HEK293 (cell line): ENCODE measurements around the gene SLC35E1.

ENCODE experiments used
- EGR2 ChIP-seq: fragments of 450-650 bp; formaldehyde crosslinking; IDR thresholded peaks from 2 replicates; pipeline ENCODE4 v1.5.1; 2016; ENCODE audit warnings: low read depth, missing biosample characterization, missing genetic modification characterization
- KLF8 ChIP-seq: fragments of 450-650 bp; formaldehyde crosslinking; IDR thresholded peaks from 2 replicates; pipeline ENCODE4 v1.5.1; 2016; ENCODE audit warnings: missing biosample characterization, missing genetic modification characterization
- KLF9 ChIP-seq: fragments of 450-650 bp; formaldehyde crosslinking; IDR thresholded peaks from 2 replicates; pipeline ENCODE4 v1.5.1; 2016; ENCODE audit warnings: missing biosample characterization, missing genetic modification characterization, low read depth
- PATZ1 ChIP-seq: fragments of 450-650 bp; formaldehyde crosslinking; IDR thresholded peaks from 2 replicates; pipeline ENCODE4 v1.5.1; 2016; ENCODE audit warnings: missing biosample characterization, missing genetic modification characterization
- PRDM1 ChIP-seq: fragments of 450-650 bp; formaldehyde crosslinking; IDR thresholded peaks from 2 replicates; pipeline ENCODE4; 2016; ENCODE audit warnings: missing biosample characterization, missing genetic modification characterization
- REST ChIP-seq: fragments of 450-650 bp; formaldehyde crosslinking; IDR thresholded peaks from 2 replicates; pipeline ENCODE4 v1.5.1; 2016; ENCODE audit warnings: missing biosample characterization, missing genetic modification characterization
- SETDB1 ChIP-seq: IDR thresholded peaks from one replicate; pipeline ENCODE4 v1.6.1; 2017; ENCODE audit warnings: mild to moderate bottlenecking, low read length, moderate library complexity, mixed read lengths; ENCODE audit not compliant: insufficient read length
- SP3 ChIP-seq: fragments of 450-650 bp; formaldehyde crosslinking; IDR thresholded peaks from 2 replicates; pipeline ENCODE4 v1.5.1; 2016; ENCODE audit warnings: missing biosample characterization, missing genetic modification characterization
- TRIM28 ChIP-seq: IDR thresholded peaks from 2 replicates; pipeline ENCODE4 v1.6.1; 2011; ENCODE audit warnings: low read length, control low read depth, borderline replicate concordance
- YY2 ChIP-seq: fragments of 450-650 bp; formaldehyde crosslinking; IDR thresholded peaks from 2 replicates; pipeline ENCODE4 v1.5.1; 2016; ENCODE audit warnings: missing biosample characterization, missing genetic modification characterization
- ZBTB1 ChIP-seq: fragments of 450-650 bp; formaldehyde crosslinking; IDR thresholded peaks from 2 replicates; pipeline ENCODE4 v1.5.1; 2016; ENCODE audit warnings: missing biosample characterization, missing genetic modification characterization
- ZFP37 ChIP-seq: fragments of 450-650 bp; formaldehyde crosslinking; IDR thresholded peaks from 2 replicates; pipeline ENCODE4 v1.5.1; 2016; ENCODE audit warnings: missing biosample characterization, missing genetic modification characterization
- ZNF138 ChIP-seq: fragments of 450-650 bp; formaldehyde crosslinking; IDR thresholded peaks from 2 replicates; pipeline ENCODE4 v1.5.1; 2016; ENCODE audit warnings: missing biosample characterization, missing genetic modification characterization, borderline replicate concordance
- ZNF18 ChIP-seq: fragments of 450-650 bp; formaldehyde crosslinking; IDR thresholded peaks from 2 replicates; pipeline ENCODE4 v1.5.1; 2016; ENCODE audit warnings: missing biosample characterization, missing genetic modification characterization
- ZNF19 ChIP-seq: fragments of 450-650 bp; formaldehyde crosslinking; IDR thresholded peaks from 2 replicates; pipeline ENCODE4; 2016; ENCODE audit warnings: missing biosample characterization, missing genetic modification characterization, low read depth
- ZNF239 ChIP-seq: fragments of 450-650 bp; formaldehyde crosslinking; IDR thresholded peaks from 2 replicates; pipeline ENCODE4 v1.5.1; 2016; ENCODE audit warnings: missing biosample characterization, missing genetic modification characterization
- ZNF292 ChIP-seq: fragments of 450-650 bp; formaldehyde crosslinking; IDR thresholded peaks from 2 replicates; pipeline ENCODE4 v1.5.1; 2016; ENCODE audit warnings: low read depth, missing biosample characterization, missing genetic modification characterization, borderline replicate concordance
- ZNF311 ChIP-seq: fragments of 450-650 bp; formaldehyde crosslinking; IDR thresholded peaks from 2 replicates; pipeline ENCODE4 v1.5.1; 2017; ENCODE audit warnings: missing biosample characterization, missing genetic modification characterization, borderline replicate concordance
- ZNF350 ChIP-seq: fragments of 450-650 bp; formaldehyde crosslinking; IDR thresholded peaks from 2 replicates; pipeline ENCODE4 v1.5.0; 2017; ENCODE audit warnings: missing biosample characterization, mild to moderate bottlenecking, missing genetic modification characterization
- ZNF366 ChIP-seq: fragments of 450-650 bp; formaldehyde crosslinking; conservative IDR thresholded peaks from 2 replicates; pipeline ENCODE4 v1.5.1; 2016; ENCODE audit warnings: missing biosample characterization, missing genetic modification characterization
- ZNF37A ChIP-seq: fragments of 450-650 bp; IDR thresholded peaks from 2 replicates; pipeline ENCODE4 v1.5.1; 2018; ENCODE audit warnings: missing biosample characterization, missing genetic modification characterization
- ZNF394 ChIP-seq: fragments of 450-650 bp; formaldehyde crosslinking; IDR thresholded peaks from 2 replicates; pipeline ENCODE4 v1.5.1; 2016; ENCODE audit warnings: missing biosample characterization, missing genetic modification characterization, mild to moderate bottlenecking, moderate library complexity, borderline replicate concordance
- ZNF501 ChIP-seq: fragments of 450-650 bp; formaldehyde crosslinking; IDR thresholded peaks from 2 replicates; pipeline ENCODE4 v1.5.1; 2016; ENCODE audit warnings: missing biosample characterization, missing genetic modification characterization
- ZNF529 ChIP-seq: fragments of 450-650 bp; formaldehyde crosslinking; IDR thresholded peaks from 2 replicates; pipeline ENCODE4 v1.5.1; 2017; ENCODE audit warnings: missing genetic modification characterization, missing biosample characterization; ENCODE audit not compliant: insufficient replicate concordance
- ZNF600 ChIP-seq: fragments of 450-650 bp; formaldehyde crosslinking; IDR thresholded peaks from 2 replicates; pipeline ENCODE4 v1.5.1; 2016; ENCODE audit warnings: missing biosample characterization, missing genetic modification characterization
- ZNF664 ChIP-seq: fragments of 450-650 bp; formaldehyde crosslinking; IDR thresholded peaks from 2 replicates; pipeline ENCODE4 v1.5.1; 2016; ENCODE audit warnings: missing biosample characterization, missing genetic modification characterization
- ZNF76 ChIP-seq: fragments of 450-650 bp; formaldehyde crosslinking; IDR thresholded peaks from 2 replicates; pipeline ENCODE4; 2016; ENCODE audit warnings: low read depth, missing biosample characterization, missing genetic modification characterization, borderline replicate concordance
- ZNF792 ChIP-seq: fragments of 450-650 bp; formaldehyde crosslinking; IDR thresholded peaks from 2 replicates; pipeline ENCODE4 v1.5.1; 2016; ENCODE audit warnings: missing biosample characterization, missing genetic modification characterization
- ZSCAN18 ChIP-seq: fragments of 450-650 bp; formaldehyde crosslinking; IDR thresholded peaks from 2 replicates; pipeline ENCODE4 v1.5.1; 2016; ENCODE audit warnings: missing biosample characterization, missing genetic modification characterization
- ZSCAN5A ChIP-seq: fragments of 450-650 bp; formaldehyde crosslinking; IDR thresholded peaks from 2 replicates; pipeline ENCODE4 v1.5.1; 2016; ENCODE audit warnings: missing biosample characterization, missing genetic modification characterization

The SLC35E1 gene

GRCh38 chr19:16590876-16591802, 18.9 kb upstream of the SLC35E1 start (continued):
- TF ChIP-seq YY2 (no peak), SP3 (tag by site-specific recombination) (peak; percentile 43; the same call in 1 of the 2 replicates), ZSCAN5A (no peak), ZNF311 (tag by site-specific recombination) (no peak), SETDB1 (no peak), ZNF138 (tag by site-specific recombination) (peak; percentile 70; the same call in 1 of the 2 replicates), ZNF292 (tag by site-specific recombination) (peak; percentile 85; the same call in 1 of the 2 replicates), PATZ1 (tag by site-specific recombination) (no peak), ZNF366 (tag by site-specific recombination) (peak; percentile 51), ZNF792 (tag by site-specific recombination) (no peak), KLF8 (tag by site-specific recombination) (no peak), ZBTB1 (tag by site-specific recombination) (peak; percentile 67; the same call in 1 of the 2 replicates), ZNF37A (tag by site-specific recombination) (no peak), KLF9 (tag by site-specific recombination) (no peak), ZNF350 (tag by site-specific recombination) (no peak), ZNF76 (no peak), ZNF529 (no peak), ZNF600 (tag by site-specific recombination) (no peak), ZNF394 (tag by site-specific recombination) (peak; percentile 99), ZFP37 (tag by site-specific recombination) (peak; percentile 94), ZNF664 (tag by site-specific recombination) (peak; percentile 87), TRIM28 (no peak), ZNF239 (tag by site-specific recombination) (no peak), ZSCAN18 (tag by site-specific recombination) (no peak), REST (peak; percentile 84), ZNF18 (tag by site-specific recombination) (0 out of 2 replicates have a peak, but pooled peaks have one; percentile 34), ZNF19 (tag by site-specific recombination) (peak; percentile 78), ZNF501 (tag by site-specific recombination) (peak; percentile 76), PRDM1 (tag by site-specific recombination) (no peak), EGR2 (no peak)
